Measurements from ENCODE around the gene CHIC2.
A peak's percentile ranks its signal among the peaks of the same experiment; 100 is the strongest.
"Not testable (repeated sequence)": the region's sequence is repeated elsewhere in the genome, so short reads cannot be mapped to it uniquely, and the experiment has no call there.

CHIC2 gene

DNA sequence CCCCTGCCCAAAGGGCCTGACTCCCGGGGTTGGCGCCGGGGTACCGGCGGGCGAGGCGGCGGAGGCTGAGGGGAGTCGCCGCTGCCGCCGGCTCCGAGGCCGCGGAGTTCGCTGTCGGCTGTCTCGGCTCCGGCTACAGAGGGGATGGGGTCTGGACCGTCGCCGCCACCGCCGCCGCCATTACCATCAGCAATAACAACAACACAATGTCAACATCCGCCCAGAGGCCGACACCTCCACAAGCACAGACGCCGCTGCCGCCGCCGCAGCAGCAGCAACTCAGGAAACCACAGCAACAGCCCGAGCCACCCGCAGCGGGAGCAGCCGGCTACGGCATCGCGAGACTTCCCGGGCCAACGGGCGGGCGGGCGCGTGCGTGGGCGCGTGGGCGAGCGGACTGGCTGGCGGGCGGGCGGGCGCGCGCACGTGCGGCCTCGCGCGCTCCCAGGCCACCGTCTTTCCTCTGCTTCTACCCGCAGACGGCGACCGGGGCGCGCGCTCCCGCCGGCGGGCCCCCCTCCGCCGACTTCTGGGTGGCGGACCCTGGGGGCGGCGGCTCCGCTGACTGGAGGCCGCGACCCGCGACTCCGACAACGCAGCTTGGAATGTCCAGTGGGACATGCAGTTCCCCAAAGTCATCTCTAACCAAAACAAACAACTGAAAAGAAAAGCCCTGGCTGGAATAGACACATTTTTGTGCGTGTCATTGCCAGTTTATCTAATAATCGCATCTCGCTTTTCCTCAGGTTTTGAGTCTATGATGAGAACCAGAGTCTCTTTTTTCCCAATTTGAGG, at the start of gene CHIC2:
TSS of gene CHIC2 (minus strand) at position 289 of the 795 bp plus-strand sequence. CDS start 305 bp downstream, outside the sequence.
- DNase-seq: peak in 1 of 2 experiments; percentile 53

DNA sequence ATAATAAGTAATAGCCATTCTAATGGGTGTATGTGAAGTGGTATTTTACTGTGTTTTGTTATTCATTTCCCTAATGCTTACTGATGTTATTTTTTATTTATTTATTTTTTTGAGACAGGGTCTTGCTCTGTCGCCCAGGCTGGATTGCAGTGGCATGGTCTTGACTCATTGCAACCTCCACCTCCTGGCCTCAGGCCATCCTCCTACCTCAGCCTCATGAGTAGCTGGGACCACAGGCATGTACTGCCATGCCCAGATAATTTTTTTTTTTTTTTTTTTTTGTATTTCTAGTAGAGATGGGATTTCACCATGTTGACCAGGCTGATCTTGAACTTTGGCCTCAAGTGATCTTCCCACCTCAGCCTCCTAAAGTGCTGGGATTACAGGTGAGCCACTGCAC, 48.8 kb upstream of the CHIC2 start:
- DNase-seq: not testable (repeated sequence)

DNA sequence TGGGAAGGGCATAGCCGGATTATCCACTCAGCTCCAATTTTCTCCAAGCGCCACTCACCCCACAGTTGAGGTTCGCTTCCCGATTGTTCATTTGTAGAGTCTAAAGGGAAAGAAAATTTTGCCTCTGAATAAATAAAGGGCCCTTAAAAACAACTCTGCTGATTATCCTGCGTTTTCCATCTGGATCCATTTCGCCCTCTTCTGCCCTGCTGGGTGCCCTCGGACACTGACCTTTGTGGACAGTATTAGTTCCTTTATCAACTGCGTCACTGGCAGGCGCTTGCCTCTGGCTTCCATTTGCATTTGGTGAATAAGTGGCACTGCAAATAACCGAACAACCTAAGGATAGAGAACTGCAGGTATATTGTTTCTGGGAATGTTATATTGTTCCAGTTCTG, 45.6 kb upstream of the CHIC2 start:
- no peak for DNase-seq

DNA sequence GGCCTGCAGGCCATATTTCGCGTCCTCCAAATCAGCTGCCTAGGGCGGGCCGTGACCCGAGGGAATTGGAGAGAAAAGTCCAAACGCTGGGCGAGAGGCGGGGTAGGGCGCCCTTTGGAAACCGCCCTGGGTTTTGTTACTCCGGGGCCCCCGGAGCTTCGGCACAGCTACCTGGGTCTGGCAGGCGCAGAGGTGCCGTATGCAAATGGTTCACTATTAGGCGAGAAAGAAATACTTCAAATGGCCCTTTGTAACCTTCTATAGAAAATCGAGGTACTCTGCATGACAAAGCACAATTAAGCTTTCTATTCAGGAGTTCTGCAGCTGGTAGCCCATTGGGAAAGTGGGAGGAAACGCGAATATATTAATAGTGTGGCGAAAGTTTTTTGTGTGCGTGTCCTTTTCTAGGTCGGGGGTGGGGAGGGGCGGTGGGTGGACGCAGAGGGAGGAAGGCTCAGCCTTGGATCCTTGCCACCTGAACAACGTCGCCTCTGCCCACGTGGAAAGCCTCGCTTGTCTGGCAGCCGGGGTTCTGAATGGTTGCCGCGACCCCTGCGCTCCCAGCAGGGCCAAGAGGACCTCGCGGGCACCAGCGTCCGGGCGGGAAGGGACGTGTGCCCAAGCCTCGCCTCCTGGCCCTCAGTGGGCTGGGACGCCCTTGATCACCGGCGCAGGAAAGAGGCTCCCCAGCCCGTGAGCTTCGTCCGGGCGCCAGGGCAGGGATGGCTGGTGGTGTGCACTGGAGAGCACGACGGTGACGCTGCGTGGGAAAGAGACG, 45.0 kb upstream of the CHIC2 start:
- DNase-seq: no peak

DNA sequence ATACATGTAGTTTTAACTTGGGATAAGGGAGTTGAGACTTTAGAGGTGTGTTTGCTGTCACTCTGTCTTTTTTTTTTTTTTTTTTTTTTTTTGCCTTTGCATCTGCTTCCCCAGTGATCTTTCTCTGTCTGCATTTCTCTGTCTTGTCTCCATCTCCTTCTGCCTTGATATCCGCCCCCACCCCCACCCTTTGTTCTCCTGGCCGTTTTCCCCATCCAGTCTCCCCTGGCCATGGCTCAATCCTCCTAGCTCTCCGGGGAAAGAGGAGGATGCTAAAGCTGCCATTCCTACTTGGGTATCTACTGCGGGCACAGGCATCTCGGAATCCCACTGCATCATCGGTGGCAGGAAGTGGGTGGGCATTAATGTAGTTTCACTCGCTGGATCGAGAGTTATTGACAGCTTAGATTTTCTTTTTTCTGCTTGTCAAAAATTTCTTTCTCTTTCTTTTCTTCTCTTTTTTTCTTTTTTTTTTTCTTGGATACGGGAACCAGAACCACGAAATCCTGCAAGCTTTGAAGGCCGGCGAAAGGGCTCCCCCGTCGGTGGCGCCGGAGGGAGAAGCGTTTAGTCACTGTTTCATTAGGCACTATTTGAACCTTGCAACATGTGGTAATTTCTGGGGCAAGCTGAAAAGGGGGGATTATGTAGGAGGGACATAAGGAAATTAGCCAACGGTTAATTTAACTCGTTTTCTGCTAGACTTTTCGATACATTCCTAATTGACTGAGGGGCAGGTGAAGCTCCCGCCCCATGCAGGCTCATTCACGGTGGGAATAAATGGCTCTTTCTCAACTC, 43.7 kb upstream of the CHIC2 start:
- DNase-seq: no peak

GRCh38 chr4:54104907-54105306, 40.5 kb upstream of the CHIC2 start:
- DNase-seq: no peak

DNA sequence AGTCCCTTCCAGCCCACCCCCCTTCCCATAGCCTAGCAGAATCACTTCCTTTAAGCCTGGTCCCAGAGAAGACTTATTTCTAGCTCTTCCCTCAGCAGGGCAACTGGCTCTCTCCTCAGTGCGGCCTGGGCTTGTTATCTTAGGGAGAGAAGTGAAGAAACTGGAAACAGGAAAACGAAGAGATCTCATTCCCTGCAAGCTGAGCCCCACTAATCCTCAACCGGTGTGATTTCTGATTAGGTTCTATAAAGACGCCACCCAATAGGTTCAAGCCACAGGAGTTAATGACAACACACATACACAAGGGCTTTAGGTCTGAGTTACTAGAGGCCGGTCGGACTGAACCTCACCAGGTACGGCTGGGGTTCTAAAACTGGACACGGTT, 38.8 kb upstream of the CHIC2 start:
- no peak for DNase-seq

GRCh38 chr4:54102531-54103106, 38.2 kb upstream of the CHIC2 start:
- DNase-seq: no peak

DNA sequence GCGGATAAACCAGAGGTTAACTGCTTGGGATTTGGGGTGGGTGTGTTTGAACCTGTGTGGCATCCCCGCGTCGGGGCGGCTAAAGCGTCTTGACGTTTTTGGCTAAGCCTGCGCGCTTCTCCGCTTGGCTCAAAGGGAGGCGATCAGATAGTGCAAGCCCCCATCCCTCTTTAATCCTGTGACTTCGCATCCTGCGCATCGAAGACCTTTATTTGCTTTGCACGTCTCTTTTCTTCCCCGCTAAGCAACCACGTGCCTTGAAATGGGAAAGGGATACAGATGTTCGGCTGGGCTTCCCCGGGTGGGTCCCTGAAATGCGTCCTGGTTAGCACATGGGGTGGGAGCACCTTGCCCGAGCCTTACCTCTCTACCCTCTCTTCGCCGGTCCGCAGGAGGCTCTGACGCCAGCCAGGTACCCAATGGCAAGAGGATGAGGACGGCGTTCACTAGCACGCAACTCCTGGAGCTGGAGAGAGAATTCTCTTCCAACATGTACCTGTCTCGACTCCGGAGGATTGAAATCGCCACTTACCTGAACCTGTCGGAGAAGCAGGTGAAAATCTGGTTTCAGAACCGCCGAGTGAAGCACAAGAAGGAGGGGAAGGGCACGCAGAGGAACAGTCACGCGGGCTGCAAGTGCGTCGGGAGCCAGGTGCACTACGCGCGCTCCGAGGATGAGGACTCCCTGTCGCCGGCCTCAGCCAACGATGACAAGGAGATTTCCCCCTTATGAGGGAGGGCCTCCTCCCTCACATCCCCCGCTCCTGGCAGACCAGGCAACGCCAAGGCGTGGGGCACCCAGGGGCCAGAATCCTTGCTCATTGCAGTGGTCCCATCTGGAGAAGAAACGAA, 37.0 kb upstream of the CHIC2 start:
- DNase-seq: no peak

GRCh38 chr4:54100595-54101189, 36.3 kb upstream of the CHIC2 start:
- DNase-seq: no peak

GRCh38 chr4:54099748-54100574, 35.6 kb upstream of the CHIC2 start, which contains the start of gene GSX2:
GSX2 (plus strand) TSS chr4:54100163; CDS start chr4:54100345, 182 bp downstream.
- DNase-seq: no peak

- no peak for DNase-seq
Observed at GRCh38 chr4:54099287-54099747, 34.9 kb upstream of the CHIC2 start.

GRCh38 chr4:54098375-54098774, 34.0 kb upstream of the CHIC2 start:
- DNase-seq: no peak

GRCh38 chr4:54097152-54097551, 32.7 kb upstream of the CHIC2 start:
- no peak for DNase-seq

- no peak for DNase-seq
Observed at GRCh38 chr4:54096295-54096962, 32.0 kb upstream of the CHIC2 start.

GRCh38 chr4:54095110-54095825, 30.9 kb upstream of the CHIC2 start:
- DNase-seq: no peak

- DNase-seq: no peak
Observed at GRCh38 chr4:54094451-54094850, 30.0 kb upstream of the CHIC2 start.

- DNase-seq: no peak
Observed at GRCh38 chr4:54093324-54094240, 29.2 kb upstream of the CHIC2 start.

Measured in cerebellar nuclear complex (tissue), 1 donor.